ENCODE results near the gene RELA.

Gene RELA

GRCh38 chr11:65637794-65638419 is 24.8 kb downstream of the RELA start, which contains the start of gene SIPA1 (continued):
- no peak for TF ChIP-seq ZNF350 (tag by site-specific recombination; IDR thresholded peaks at IDR 0.05)
- peak; percentile 49 for TF ChIP-seq ZNF692 (tag by site-specific recombination; IDR thresholded peaks at IDR 0.05)
- no peak for TF ChIP-seq ZNF292 (tag by site-specific recombination; IDR thresholded peaks at IDR 0.05; ENCODE audit: borderline replicate concordance, low read depth)
- peak; percentile 86 for TF ChIP-seq PRDM10 (tag by site-specific recombination; IDR thresholded peaks at IDR 0.05)
- peak; percentile 39; the same call in 1 of the 2 replicates for TF ChIP-seq GLIS2 (tag by site-specific recombination; IDR thresholded peaks at IDR 0.05)
- peak; percentile 17; the same call in 1 of the 2 replicates for TF ChIP-seq SP2 (tag by site-specific recombination; IDR thresholded peaks at IDR 0.05)
- TF ChIP-seq ZFHX2 (tag by site-specific recombination; conservative IDR thresholded peaks at IDR 0.05): 0 out of 2 replicates have a peak, but pooled peaks have one; percentile 3
- 0 out of 2 replicates have a peak, but pooled peaks have one; percentile 56 for TF ChIP-seq HOXC10 (CRISPR knock-in tag; IDR thresholded peaks at IDR 0.05)
- TF ChIP-seq ZNF398 (tag by site-specific recombination; IDR thresholded peaks at IDR 0.05): peak; percentile 27; the same call in 1 of the 2 replicates
- TF ChIP-seq RBAK (tag by site-specific recombination; IDR thresholded peaks at IDR 0.05): no peak
- TF ChIP-seq ZNF184 (tag by site-specific recombination; IDR thresholded peaks at IDR 0.05): no peak
- no peak for TF ChIP-seq ZNF510 (tag by site-specific recombination; IDR thresholded peaks at IDR 0.05; ENCODE audit: insufficient replicate concordance)
- TF ChIP-seq ZNF280D (tag by site-specific recombination; IDR thresholded peaks at IDR 0.05): no peak
- no peak for TF ChIP-seq ZNF670 (tag by site-specific recombination; IDR thresholded peaks at IDR 0.05; ENCODE audit: low read depth)
- 0 out of 2 replicates have a peak, but pooled peaks have one; percentile 19 for TF ChIP-seq ZNF513 (tag by site-specific recombination; IDR thresholded peaks at IDR 0.05)
- TF ChIP-seq ZNF138 (tag by site-specific recombination; IDR thresholded peaks at IDR 0.05; ENCODE audit: borderline replicate concordance): no peak
- 0 out of 2 replicates have a peak, but pooled peaks have one; percentile 29 for TF ChIP-seq REPIN1 (tag by site-specific recombination; IDR thresholded peaks at IDR 0.05; ENCODE audit: low read depth)
- no peak for TF ChIP-seq ZNF148 (tag by site-specific recombination; IDR thresholded peaks at IDR 0.05; ENCODE audit: borderline replicate concordance)
- TF ChIP-seq ZNF132 (tag by site-specific recombination; IDR thresholded peaks at IDR 0.05; ENCODE audit: borderline replicate concordance): no peak
- peak; percentile 9; the same call in 1 of the 2 replicates for TF ChIP-seq CTCF (tag by site-specific recombination; IDR thresholded peaks at IDR 0.05)
- TF ChIP-seq ZNF658 (tag by site-specific recombination; IDR thresholded peaks at IDR 0.05): no peak
- TF ChIP-seq ZNF394 (tag by site-specific recombination; IDR thresholded peaks at IDR 0.05; ENCODE audit: borderline replicate concordance): no peak

All from HEK293 (cell line).